Measurements from ENCODE around the gene NCAN.
"Not testable (repeated sequence)": the region's sequence is repeated elsewhere in the genome, so short reads cannot be mapped to it uniquely, and the experiment has no call there.

GRCh38 chr19:19221000-19221399 is 9.2 kb downstream of the NCAN start:
- not testable (repeated sequence) for TF ChIP-seq BHLHE40 (IDR thresholded peaks at IDR 0.05; ENCODE audit: low read depth, low read length); CTCF (conservative IDR thresholded peaks at IDR 0.05; ENCODE audit: low read depth, low read length); SMC3 (IDR thresholded peaks at IDR 0.05; ENCODE audit: low read depth, low read length)
